ENCODE results near the gene TJP3.
"Not testable (repeated sequence)": the region's sequence is repeated elsewhere in the genome, so short reads cannot be mapped to it uniquely, and the experiment has no call there.

Gene TJP3

DNA sequence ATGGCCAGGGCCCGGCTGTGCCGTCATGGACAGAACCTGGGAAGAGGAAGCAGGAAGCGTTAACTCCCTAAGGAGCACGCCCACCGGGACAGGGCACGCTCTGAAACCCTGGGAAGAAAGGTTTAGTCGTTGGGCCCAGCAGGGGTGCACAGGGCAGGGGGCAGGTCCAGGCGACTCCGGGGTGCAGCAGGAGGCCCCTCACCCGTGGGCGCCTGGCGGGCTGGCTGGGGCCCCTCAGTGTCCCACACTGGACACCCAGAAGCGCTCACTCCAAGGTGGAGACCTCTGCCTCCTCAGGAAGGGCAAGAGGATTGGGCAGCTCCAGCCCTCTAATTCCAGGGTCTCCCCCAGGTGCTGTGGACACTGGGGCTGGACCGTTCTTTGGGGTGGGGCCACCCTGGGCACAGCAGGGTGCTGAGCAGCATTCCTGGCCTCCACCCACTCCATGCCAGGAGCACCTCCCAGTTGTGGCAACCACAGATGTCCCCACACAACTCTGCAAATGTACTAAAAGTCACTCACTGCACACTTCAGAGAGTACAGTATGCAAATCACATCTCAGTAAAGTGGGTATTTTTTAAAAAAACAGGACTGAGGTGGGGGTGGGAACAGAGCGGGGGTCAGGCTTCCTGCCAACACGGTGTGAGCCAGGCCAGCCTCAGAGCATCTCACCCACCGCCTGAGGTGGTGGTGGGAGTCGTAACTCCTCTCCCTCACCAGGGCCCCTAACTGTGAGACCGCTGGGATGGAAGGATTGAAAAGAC, 43.1 kb upstream of the TJP3 start:
- Histone ChIP-seq H3K27ac (no peak overlapping the region), H3K9ac (ENCODE audit: insufficient read length) (no peak overlapping the region), H3K9me3 (ENCODE audit: low read depth, low read length) (no peaks in the 10 kb centered on the region), H3K36me3 (ENCODE audit: insufficient read depth, low read length) (no peaks in the 10 kb centered on the region), H3K4me3 (no peak overlapping the region)
- TF ChIP-seq FOXP2 (optimal IDR thresholded peaks at IDR 0.05; ENCODE audit: control extremely low read depth, extremely low read length, insufficient read depth): no peak
- TF ChIP-seq EZH2 (IDR thresholded peaks at IDR 0.05): no peak
- no peak for TF ChIP-seq POLR2AphosphoS5 (IDR thresholded peaks at IDR 0.05; ENCODE audit: borderline replicate concordance, low read depth, low read length)
- no peak for DNase-seq (ENCODE audit: low read depth, low spot score)

GRCh38 chr19:3665681-3666544, 42.3 kb upstream of the TJP3 start:
- Histone ChIP-seq H3K36me3 (ENCODE audit: insufficient read depth, low read length) (no peaks in the 10 kb centered on the region), H3K4me3 (no peak overlapping the region), H3K27ac (no peak overlapping the region), H3K9me3 (ENCODE audit: low read depth, low read length) (no peaks in the 10 kb centered on the region), H3K9ac (ENCODE audit: insufficient read length) (no peak overlapping the region)
- TF ChIP-seq EZH2 (IDR thresholded peaks at IDR 0.05): no peak
- no peak for DNase-seq (ENCODE audit: low read depth, low spot score)

GRCh38 chr19:3666545-3666856, 41.7 kb upstream of the TJP3 start:
- H3K36me3 ChIP-seq (ENCODE audit: insufficient read depth, low read length); H3K9me3 ChIP-seq (ENCODE audit: low read depth, low read length); DNase-seq (ENCODE audit: low read depth, low spot score); H3K4me3 ChIP-seq; H3K27ac ChIP-seq; H3K9ac ChIP-seq (ENCODE audit: insufficient read length): not testable (repeated sequence)

- Histone ChIP-seq H3K4me3 (no peak overlapping the region), H3K9me3 (ENCODE audit: low read depth, low read length) (no peaks in the 10 kb centered on the region), H3K9ac (ENCODE audit: insufficient read length) (no peak overlapping the region), H3K27ac (no peak overlapping the region), H3K36me3 (ENCODE audit: insufficient read depth, low read length) (no peaks in the 10 kb centered on the region)
- DNase-seq (ENCODE audit: low read depth, low spot score): no peak
- TF ChIP-seq POLR2AphosphoS5 (IDR thresholded peaks at IDR 0.05; ENCODE audit: borderline replicate concordance, low read depth, low read length) (no peak), FOXP2 (optimal IDR thresholded peaks at IDR 0.05; ENCODE audit: control extremely low read depth, extremely low read length, insufficient read depth) (no peak), EZH2 (IDR thresholded peaks at IDR 0.05) (no peak)
Measured at GRCh38 chr19:3667037-3667638, 41.0 kb upstream of the TJP3 start.

DNA sequence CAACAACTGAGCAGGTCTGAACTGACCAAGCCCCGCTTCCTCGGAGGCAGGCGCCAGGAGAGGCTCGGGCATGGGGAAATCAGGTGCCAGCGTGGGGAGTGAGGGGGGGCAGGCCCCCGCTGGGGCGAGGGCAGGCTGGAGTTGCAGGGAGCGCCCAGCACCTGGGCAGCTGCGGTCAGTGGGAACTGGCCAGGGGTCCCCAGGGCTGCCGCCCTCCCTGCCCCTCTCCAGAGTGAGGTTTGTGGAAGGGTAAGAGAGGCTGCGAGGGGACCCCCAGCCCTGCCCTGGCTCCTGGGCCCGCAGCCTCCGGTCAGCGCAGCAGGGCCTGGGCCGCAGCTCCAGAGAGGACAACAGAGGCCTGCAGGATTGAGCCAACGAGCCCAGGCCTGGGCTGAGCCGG, 40.4 kb upstream of the TJP3 start:
- Histone ChIP-seq H3K9me3 (ENCODE audit: low read depth, low read length) (no peaks in the 10 kb centered on the region), H3K4me3 (no peak overlapping the region), H3K9ac (ENCODE audit: insufficient read length) (no peak overlapping the region), H3K27ac (no peak overlapping the region), H3K36me3 (ENCODE audit: insufficient read depth, low read length) (no peaks in the 10 kb centered on the region)
- no peak for DNase-seq (ENCODE audit: low read depth, low spot score)
- TF ChIP-seq EZH2 (IDR thresholded peaks at IDR 0.05) (no peak), FOXP2 (optimal IDR thresholded peaks at IDR 0.05; ENCODE audit: control extremely low read depth, extremely low read length, insufficient read depth) (no peak), POLR2AphosphoS5 (IDR thresholded peaks at IDR 0.05; ENCODE audit: borderline replicate concordance, low read depth, low read length) (no peak)

DNA sequence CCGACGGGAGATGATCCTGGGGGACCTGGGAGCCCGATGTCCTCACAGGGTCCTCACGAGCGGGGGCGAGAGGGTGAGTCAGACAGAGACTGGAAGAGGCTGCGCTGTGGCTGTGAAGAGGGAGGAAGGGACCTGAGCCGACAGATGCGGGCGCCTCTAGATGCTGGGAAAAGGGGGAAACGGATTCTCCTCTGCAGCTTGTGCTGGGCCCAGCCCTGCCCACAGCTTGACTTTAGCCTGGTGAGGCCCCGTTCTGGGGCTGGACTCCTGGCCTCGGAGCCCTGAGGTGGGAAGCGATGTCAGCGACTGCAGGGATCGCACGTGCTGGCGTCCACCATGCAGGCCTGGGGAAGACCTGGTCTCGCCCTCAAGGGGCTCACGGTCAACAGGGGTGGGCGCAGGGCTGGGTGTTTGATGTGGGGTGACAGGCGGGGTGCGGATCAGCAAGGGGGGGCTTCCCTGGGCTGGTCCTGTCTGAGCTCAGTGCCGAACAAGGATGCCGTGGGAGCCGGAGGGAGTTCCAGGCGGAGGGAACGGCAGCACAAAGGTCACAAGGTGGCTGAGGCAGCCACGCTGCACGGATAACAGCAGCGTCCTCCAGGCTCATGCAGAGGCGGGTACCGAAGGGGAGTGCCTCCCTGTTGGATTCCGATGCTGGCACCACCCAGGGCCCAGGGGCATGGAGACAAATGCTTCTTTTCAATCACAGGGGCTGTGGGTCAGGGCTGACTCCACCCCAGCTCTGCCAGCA, 39.7 kb upstream of the TJP3 start:
- Histone ChIP-seq H3K27ac (no peak overlapping the region), H3K4me3 (no peak overlapping the region), H3K9me3 (ENCODE audit: low read depth, low read length) (no peaks in the 10 kb centered on the region), H3K36me3 (ENCODE audit: insufficient read depth, low read length) (no peaks in the 10 kb centered on the region), H3K9ac (ENCODE audit: insufficient read length) (no peak overlapping the region)
- DNase-seq (ENCODE audit: low read depth, low spot score): no peak
- TF ChIP-seq POLR2AphosphoS5 (IDR thresholded peaks at IDR 0.05; ENCODE audit: borderline replicate concordance, low read depth, low read length) (no peak), EZH2 (IDR thresholded peaks at IDR 0.05) (no peak), FOXP2 (optimal IDR thresholded peaks at IDR 0.05; ENCODE audit: control extremely low read depth, extremely low read length, insufficient read depth) (no peak)

- Histone ChIP-seq H3K36me3 (ENCODE audit: insufficient read depth, low read length) (no peaks in the 10 kb centered on the region), H3K9me3 (ENCODE audit: low read depth, low read length) (no peaks in the 10 kb centered on the region), H3K4me3 (no peak overlapping the region), H3K9ac (ENCODE audit: insufficient read length) (no peak overlapping the region), H3K27ac (no peak overlapping the region)
- DNase-seq (ENCODE audit: low read depth, low spot score): no peak
- TF ChIP-seq EZH2 (IDR thresholded peaks at IDR 0.05): no peak
Measured at GRCh38 chr19:3669082-3669946, 38.9 kb upstream of the TJP3 start.

All from SK-N-MC (cell line).